Measurements from ENCODE around the gene PACC1.

- TF ChIP-seq CTCF (IDR thresholded peaks at IDR 0.05) (no peak), POLR2A (IDR thresholded peaks at IDR 0.05) (no peak)
Measured at GRCh38 chr1:212442408-212442807, 27.7 kb upstream of the PACC1 start.
